BJ (cell line): ENCODE results near the gene ETHE1. TPM values are rescaled to one million over a fixed set of nuclear protein-coding genes. Genes with fewer than 3 reads are reported as not detected.

Experiments
- CTCF ChIA-PET: fragments of 350-600 bp; formaldehyde crosslinking; extraction: SDS; loops from one replicate; lab custom pipeline; 2021; ENCODE audit warnings: antibody characterized with exemption, inconsistent platforms; lab: Yijun Ruan, JAX
- POLR2A ChIA-PET: fragments of 300-600 bp; sonication (Branson Sonifier 250); formaldehyde crosslinking; extraction: SDS; loops from one replicate; lab custom pipeline; 2021; ENCODE audit warnings: antibody characterized with exemption; lab: Charles Lee
- DNase-seq: peaks from one replicate; pipeline ENCODE4 v3.0.0-alpha.2; 2011; ENCODE audit warnings: low read depth
- H3K27me3 ChIP-seq: 2 replicates; pipeline ENCODE4 v1.6.0; 2011; ENCODE audit warnings: low read length; ENCODE audit not compliant: control insufficient read depth, insufficient read depth
- H3K36me3 ChIP-seq: 2 replicates; pipeline ENCODE4 v1.5.1; 2011; ENCODE audit warnings: low read length; ENCODE audit not compliant: control insufficient read depth, insufficient read depth
- H3K4me3 ChIP-seq: 2 replicates; pipeline ENCODE4 v1.5.1; 2011; ENCODE audit warnings: low read depth, mild to moderate bottlenecking, control low read depth, low read length
- polyA plus RNA-seq: library from polyadenylated mRNA; depleted of rRNA; stranded (reverse); fragments of >200 nt; gene quantifications from 2 replicates; pipeline ENCODE4 v1.2.3, GENCODE V29; 2011
- TF ChIP-seq, protein P1 (sequence below): IDR thresholded peaks from 2 replicates; pipeline ENCODE4 v1.5.1; 2011; ENCODE audit warnings: low read depth, mild to moderate bottlenecking, control low read depth, inconsistent platforms, low read length, moderate library complexity; ENCODE audit not compliant: insufficient read depth

The ETHE1 gene
- polyA plus RNA-seq, 1 experiment: 261 TPM

- ChIA-PET CTCF (interaction anchor here (0.6 kb wide), 1 partner anchor 26 kb away, joined by 3 read pairs; no protein-coding TSS in a partner anchor), POLR2A (no interaction called here)
- TF ChIP-seq, protein P1, sequence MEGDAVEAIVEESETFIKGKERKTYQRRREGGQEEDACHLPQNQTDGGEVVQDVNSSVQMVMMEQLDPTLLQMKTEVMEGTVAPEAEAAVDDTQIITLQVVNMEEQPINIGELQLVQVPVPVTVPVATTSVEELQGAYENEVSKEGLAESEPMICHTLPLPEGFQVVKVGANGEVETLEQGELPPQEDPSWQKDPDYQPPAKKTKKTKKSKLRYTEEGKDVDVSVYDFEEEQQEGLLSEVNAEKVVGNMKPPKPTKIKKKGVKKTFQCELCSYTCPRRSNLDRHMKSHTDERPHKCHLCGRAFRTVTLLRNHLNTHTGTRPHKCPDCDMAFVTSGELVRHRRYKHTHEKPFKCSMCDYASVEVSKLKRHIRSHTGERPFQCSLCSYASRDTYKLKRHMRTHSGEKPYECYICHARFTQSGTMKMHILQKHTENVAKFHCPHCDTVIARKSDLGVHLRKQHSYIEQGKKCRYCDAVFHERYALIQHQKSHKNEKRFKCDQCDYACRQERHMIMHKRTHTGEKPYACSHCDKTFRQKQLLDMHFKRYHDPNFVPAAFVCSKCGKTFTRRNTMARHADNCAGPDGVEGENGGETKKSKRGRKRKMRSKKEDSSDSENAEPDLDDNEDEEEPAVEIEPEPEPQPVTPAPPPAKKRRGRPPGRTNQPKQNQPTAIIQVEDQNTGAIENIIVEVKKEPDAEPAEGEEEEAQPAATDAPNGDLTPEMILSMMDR: no peak
- H3K4me3 ChIP-seq: no peak overlapping the region
- no peak for DNase-seq
- no peaks in the 10 kb centered on the region for H3K36me3 ChIP-seq
- no peaks in the 10 kb centered on the region; the same call in 1 of the 2 replicates for H3K27me3 ChIP-seq
Observed at GRCh38 chr19:43467276-43467675, 59.7 kb downstream of the ETHE1 start.

DNA sequence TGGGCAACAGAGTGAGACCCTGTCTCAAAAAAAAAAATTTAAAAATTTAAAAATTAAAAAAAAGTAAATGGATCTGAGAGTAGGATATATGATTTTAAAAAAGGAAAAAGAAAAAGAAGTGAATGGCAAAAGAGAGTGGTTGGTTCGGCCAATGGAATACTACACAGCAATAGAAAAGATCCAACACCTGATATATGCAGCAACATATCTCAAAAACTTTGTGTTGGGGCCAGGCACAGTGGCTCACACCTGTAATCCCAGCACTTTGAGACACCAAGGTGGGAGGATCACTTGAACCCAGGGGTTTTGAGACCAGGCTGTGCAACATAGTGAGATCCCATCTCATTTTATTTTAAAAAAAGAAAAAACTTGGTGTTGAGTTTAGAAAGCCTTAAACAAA, 60.2 kb downstream of the ETHE1 start:
- ChIA-PET CTCF (interaction anchor here (0.6 to 1.7 kb wide), 3 partner anchors 20 to 53 kb away, joined by 3 to 5 read pairs (median 4); no protein-coding TSS in a partner anchor), POLR2A (no interaction called here)
- DNase-seq: no peak
- TF ChIP-seq, protein P1: no peak
- H3K36me3 ChIP-seq: no peaks in the 10 kb centered on the region
- H3K27me3 ChIP-seq: peaks cover 1% of the 10 kb centered on the region; the same call in 1 of the 2 replicates
- no peak overlapping the region for H3K4me3 ChIP-seq

- Histone ChIP-seq H3K36me3 (no peaks in the 10 kb centered on the region), H3K27me3 (peaks cover 1% of the 10 kb centered on the region; the same call in 1 of the 2 replicates), H3K4me3 (no peak within 1 kb of the TSS; the same call in 1 of the 2 replicates)
- TF ChIP-seq, protein P1: no peak
- ChIA-PET CTCF (interaction anchor here (0.6 to 1.7 kb wide), 3 partner anchors 19 to 54 kb away, joined by 3 to 5 read pairs (median 4); no protein-coding TSS in a partner anchor), POLR2A (interaction anchor here (0.5 to 0.7 kb wide), 2 partner anchors 8 to 15 kb away, joined by 3 to 15 read pairs; no protein-coding TSS in a partner anchor)
- DNase-seq: peak; percentile 6
Observed at GRCh38 chr19:43465468-43466120, 61.4 kb downstream of the ETHE1 start, which contains the start of gene LYPD3. LYPD3 (minus strand) TSS chr19:43465608; CDS start chr19:43465571, 37 bp downstream.

DNA sequence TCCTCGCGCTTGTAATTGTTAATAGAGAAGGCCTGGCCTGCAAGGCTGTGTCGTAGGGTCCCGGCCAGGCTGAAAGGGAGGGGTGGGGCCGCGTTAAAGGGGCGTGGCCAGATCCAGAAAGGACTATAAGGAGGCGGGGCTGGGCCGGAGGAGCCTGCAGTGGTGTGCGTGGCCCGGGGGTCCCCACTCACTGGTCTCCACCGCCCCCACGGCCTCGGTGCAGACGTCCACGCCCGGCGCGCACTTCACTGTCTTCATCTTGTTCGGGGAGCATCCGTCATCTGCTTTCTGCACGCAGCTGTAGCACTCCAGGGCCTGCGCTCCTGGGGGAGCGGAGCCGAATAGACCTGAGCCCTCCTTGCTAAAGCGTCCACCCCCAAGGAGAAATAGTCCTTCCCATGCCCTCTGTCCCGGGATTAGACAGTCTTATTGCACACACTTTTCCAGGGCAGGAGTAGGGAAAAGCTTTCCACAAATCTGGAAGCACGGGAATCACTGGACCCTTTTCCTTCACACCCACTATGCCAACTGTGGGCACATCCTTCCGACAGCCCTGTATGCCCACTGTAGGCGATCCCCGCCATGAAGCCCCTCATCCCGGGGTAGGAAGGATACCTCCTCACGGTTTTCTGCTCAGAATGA, 62.7 kb downstream of the ETHE1 start:
- no peaks in the 10 kb centered on the region for H3K36me3 ChIP-seq
- POLR2A ChIA-PET: no interaction called here
- H3K27me3 ChIP-seq: peaks cover 1% of the 10 kb centered on the region; the same call in 1 of the 2 replicates
- H3K4me3 ChIP-seq: peak overlapping the region; percentile 56
- DNase-seq: no peak
- CTCF ChIA-PET: interaction anchor here (0.9 to 3.1 kb wide), 5 partner anchors 15 to 130 kb away, joined by 3 to 20 read pairs (median 3); no protein-coding TSS in a partner anchor
- TF ChIP-seq, protein P1: no peak
